Putamen (tissue), 1 donor: ENCODE results near the gene PRL.
A peak's percentile ranks its signal among the peaks of the same experiment; 100 is the strongest.

Source experiments
- DNase-seq: peaks from one replicate; pipeline ENCODE4 v3.0.0-alpha.2; 2016; ENCODE audit warnings: low spot score

The PRL gene

DNA sequence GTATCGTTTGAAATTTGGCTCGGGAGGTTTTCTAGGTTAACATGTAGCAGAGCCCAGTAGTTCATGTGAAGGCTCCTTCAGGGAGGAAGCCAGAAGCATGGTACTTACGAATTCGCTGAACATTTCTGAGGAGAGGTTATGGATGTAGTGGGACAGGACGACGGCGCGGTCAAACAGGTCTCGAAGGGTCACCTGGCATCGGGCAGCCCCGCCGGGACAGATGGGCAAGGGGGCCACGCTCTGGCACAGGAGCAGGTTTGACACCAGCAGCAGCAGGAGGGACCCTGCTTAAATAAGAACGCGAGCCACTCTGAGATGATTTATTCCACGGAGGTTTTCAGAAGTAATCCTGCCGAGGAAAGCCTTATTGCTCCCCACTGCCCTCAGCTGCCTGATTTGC lies 2.5 kb downstream of the PRL start:
- no peak for DNase-seq

- DNase-seq: no peak
Observed at GRCh38 chr6:22290045-22290444, 6.8 kb downstream of the PRL start.

- no peak for DNase-seq
Observed at GRCh38 chr6:22288721-22289120, 8.1 kb downstream of the PRL start.

- DNase-seq: no peak
Observed at GRCh38 chr6:22284666-22285065, 12.2 kb downstream of the PRL start.

- DNase-seq: no peak
Observed at GRCh38 chr6:22281341-22282085, 15.3 kb downstream of the PRL start.

GRCh38 chr6:22279427-22279826 lies 17.4 kb downstream of the PRL start:
- no peak for DNase-seq

DNA sequence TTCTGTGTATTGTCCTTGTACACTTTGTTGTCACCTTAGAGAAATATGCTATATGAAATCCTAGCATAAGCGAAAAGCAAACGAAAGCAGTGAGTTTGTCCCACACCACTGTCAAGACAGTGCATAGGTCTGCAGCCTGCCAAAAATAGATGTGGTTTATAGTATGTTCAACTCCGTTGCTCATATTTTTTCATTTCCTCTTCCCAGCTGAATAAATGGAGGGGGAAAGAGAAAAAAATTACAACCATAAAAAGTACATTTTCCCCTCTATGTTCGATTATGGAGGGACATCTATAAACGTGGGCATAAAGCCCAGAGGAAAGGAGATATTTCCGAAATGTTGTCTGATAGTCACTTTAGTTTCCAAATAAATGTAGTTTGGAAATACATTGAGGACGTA lies 25.8 kb downstream of the PRL start:
- no peak for DNase-seq

- DNase-seq: no peak
Observed at GRCh38 chr6:22263748-22264147, 33.1 kb downstream of the PRL start.

GRCh38 chr6:22254886-22255285 lies 42.0 kb downstream of the PRL start:
- DNase-seq: no peak

DNA sequence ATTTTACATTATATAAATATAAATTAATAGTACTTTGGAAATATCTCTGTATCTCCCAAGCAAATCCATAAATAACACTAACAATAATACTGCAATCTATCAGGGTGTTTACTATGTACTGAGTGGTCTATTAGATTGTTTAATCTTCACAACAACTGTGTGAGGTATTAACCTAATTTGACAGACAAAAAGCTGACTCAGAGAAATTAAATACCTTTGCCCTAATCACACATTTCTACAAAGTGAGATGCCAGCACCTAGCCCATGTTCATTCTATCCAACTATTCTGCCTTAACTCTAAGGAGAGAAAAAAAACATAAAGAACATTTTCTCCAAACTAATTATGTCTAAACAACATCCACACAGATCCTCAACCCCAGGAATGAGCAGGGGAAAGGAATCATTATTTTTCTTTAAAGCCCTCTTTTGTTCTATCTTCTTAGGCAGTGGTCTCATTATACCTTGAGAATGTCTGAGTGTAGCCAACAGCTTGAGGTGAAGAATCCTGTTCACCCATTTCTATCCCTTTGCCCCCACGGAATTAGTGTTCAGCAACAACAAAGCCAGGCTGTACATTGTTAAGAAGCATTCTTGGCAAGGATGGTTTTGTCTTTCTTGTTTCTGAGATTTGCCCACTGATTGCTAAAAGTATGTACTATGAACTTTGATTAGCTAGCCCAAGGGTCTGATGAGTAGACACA lies 42.7 kb downstream of the PRL start:
- no peak for DNase-seq

GRCh38 chr6:22251348-22251747 lies 45.5 kb downstream of the PRL start:
- DNase-seq: no peak

DNA sequence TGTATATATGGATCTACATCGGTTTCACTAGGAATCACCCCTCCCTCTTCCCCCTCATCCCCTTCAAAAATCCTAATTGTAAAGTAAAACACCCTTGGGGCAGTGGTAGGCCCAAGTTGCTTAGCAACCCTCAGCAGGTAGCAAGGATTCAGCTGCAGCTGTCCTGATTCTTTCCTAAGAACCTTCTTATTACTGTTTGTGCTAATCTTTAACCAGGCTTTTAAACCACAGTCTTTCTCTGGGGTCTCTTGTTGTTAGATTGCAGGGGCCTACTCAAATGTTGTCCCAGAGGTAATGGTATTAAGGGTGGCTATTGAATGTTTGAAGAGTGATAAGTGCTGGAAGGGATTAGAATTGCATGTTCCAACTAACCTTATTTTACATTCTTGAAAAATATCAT lies 46.4 kb downstream of the PRL start:
- peak; percentile 3 for DNase-seq

DNA sequence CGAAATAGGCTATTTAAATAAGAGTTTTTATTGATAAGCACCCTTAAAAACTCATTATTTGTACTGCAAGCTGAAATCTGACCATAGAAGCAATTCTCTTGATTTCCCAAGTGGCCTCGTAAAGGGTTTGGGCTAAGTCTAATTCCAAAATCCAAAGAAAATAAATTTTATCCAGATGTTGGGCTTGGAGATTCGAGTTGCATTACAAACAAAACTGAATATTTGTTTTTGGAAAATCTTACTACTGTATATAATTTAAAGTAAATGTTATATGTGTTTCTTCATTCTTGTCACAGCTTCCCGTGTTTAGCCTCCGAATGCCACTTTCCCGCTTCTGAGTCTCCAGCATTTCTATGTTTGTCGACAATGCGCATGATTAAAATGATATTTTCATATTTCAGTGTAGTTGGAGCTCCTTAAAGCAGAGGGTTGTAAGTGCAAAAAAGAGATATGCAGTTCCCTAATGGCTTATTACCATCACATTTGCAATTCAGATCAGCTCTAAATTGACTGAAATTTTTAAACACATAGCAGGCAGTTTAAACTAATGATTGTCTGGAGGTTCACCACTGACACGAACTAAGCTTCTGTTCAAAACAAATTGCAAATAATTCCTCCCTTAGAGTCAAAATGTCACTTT lies 47.0 kb downstream of the PRL start:
- peak; percentile 17 for DNase-seq

DNA sequence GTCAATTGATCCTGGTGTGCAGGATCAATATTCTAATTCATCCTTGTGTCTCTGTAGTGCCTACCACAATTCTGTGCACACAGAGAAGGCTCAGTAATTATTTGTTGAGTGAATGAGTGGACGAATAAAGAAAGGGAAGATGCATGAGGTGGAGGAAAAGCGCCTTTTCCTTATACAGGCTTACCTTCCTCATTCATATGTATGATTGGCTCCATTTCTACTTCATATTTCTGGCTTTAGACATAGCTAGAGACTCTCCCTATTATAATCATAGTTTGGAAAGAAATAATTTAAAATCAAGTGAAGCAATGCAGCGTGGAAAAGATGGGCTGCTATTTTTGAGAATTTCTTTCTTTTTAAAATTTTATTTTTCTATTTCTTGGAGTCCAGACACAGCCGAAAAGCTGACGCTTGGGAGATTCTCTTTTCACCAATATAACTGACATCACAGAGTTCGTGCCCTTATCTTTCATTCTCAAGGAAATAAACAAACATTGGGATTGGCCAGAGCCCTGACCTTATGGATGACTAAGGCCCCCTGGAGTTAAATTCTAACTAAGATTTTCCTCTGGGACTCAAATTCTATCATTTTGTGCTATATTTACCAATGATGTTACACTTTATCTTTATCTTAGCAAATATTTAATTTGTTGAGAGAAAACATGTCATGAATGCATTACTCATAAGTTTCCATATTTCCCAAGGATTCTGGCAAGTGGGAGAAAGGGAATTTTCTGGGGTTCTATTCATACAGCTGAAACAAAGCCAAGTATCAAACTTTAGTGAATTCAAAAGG lies 48.1 kb downstream of the PRL start:
- no peak for DNase-seq

- DNase-seq: no peak
Observed at GRCh38 chr6:22247916-22248482, 48.8 kb downstream of the PRL start.

GRCh38 chr6:22240025-22240424 lies 56.8 kb downstream of the PRL start:
- DNase-seq: no peak

GRCh38 chr6:22239261-22239921 lies 57.4 kb downstream of the PRL start:
- DNase-seq: no peak

DNA sequence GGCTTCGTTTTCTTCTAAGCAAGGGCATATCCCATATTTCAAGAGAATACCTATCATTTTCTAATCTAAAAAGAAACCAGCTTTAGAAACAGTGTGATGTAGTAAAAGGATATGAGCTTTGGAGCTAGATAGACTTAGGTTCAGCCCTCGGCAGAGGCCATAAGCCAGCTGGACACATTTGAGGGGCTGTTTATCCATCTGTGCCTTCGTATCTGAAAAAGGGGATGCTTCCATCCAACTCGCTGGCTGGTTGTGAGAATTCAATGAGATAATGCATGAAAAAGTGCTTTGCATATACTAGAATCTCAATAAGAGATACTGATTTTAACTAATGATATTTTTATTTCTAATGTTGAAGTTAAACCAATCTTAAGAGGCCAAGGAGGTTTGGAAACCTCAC lies 58.0 kb downstream of the PRL start:
- DNase-seq: no peak

DNA sequence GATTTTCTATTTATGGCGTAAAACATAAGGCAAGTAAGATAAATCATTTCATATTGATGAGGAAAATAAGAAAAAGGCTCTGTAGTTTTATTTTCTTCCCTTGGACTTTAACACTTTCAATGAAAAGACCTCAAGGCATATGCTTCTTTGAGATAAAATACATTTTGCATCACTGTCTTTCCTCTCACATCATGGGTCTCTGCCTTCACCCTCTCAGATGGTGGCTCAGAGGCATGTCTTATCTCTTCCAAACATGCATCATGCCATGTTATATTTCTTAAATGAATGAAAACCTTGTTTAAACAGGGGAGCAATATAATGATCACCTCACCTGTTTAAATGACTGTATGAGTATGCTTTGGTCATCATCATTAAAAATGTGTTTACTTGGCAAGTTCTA lies 59.3 kb downstream of the PRL start:
- DNase-seq: no peak
